ENCODE measurements around the gene SH2D3C.

The SH2D3C gene

DNA sequence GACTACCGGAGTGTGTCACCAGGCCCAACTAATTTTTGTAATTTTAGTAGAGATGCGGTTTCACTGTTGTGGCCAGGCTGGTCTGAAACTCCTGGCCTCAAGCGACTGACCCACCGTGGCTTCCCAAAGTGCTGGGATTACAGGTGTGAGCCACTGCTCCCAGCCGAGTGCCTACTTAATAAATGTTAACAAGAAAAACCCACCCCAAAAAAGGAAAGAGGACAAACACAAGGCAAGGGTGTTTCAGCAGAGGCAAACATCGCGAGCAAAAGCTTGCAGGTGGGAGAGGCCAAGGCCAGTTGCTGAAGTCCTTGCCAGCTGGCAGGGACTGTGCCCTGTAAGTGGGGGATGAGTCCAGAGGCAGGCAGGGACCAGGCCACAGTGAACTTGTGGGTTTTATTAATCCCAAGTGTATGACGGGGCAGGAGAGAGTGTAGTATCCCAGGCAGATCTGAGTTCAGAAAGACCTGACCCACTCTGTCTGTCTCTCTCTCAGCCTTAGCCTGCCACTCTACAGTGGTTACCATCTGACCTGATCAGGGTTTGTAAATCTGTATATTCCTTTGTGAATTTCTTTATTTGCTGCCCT lies 17.9 kb upstream of the SH2D3C start:
- no peaks in the 10 kb centered on the region for H3K36me3 Mint-ChIP-seq
- peak overlapping the region; percentile 83 for H3K27ac Mint-ChIP-seq
- peaks cover 31% of the 10 kb centered on the region for H3K4me1 Mint-ChIP-seq (ENCODE audit: low read depth)
- H3K9me3 Mint-ChIP-seq (ENCODE audit: low read depth), result no peaks in the 10 kb centered on the region
- peak overlapping the region; percentile 61 for H3K4me3 Mint-ChIP-seq
- no peaks in the 10 kb centered on the region for H3K27me3 Mint-ChIP-seq

DNA sequence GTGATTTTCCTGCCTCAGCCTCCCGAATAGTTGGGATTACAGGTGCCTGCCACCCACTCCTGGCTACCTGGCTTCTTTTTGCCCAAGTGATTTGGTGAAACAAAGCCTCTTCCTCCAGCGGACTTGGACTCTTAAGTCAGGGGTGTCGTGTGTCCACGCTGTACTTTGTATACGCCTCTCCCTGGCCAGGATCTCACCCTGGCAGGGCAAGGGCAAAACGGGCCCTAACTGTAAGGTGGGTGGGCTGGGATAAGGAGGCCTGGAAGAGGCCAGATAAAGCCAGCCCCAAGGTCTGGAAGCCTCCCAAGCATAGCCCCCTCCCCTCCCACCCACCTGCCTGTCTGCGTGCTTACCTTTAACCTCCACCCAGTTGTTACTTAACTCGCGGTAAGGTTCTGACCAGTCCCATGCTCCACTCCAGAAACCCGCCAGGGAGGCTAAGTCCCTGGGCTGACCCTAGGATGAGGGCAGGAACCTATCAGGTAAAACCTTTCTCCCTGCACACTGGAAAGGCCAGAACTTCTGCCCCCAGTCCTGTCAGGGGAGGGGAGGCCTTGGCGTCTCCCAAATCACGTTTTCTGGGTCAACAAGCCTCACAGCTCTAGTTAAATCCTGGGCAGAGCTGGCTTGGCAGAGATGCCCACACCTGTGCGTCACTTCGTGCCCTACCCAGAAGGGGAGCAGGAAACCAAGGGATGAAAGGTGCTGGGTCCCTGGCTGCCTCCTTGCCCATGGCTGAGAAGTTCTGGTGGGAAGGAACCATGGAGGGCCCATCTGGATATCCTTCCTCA lies 15.7 kb upstream of the SH2D3C start:
- Mint-ChIP-seq H3K9me3 (ENCODE audit: low read depth) (no peaks in the 10 kb centered on the region), H3K27me3 (no peaks in the 10 kb centered on the region), H3K4me1 (ENCODE audit: low read depth) (peaks cover 37% of the 10 kb centered on the region), H3K27ac (no peak overlapping the region), H3K36me3 (peaks cover 2% of the 10 kb centered on the region), H3K4me3 (no peak overlapping the region)

DNA sequence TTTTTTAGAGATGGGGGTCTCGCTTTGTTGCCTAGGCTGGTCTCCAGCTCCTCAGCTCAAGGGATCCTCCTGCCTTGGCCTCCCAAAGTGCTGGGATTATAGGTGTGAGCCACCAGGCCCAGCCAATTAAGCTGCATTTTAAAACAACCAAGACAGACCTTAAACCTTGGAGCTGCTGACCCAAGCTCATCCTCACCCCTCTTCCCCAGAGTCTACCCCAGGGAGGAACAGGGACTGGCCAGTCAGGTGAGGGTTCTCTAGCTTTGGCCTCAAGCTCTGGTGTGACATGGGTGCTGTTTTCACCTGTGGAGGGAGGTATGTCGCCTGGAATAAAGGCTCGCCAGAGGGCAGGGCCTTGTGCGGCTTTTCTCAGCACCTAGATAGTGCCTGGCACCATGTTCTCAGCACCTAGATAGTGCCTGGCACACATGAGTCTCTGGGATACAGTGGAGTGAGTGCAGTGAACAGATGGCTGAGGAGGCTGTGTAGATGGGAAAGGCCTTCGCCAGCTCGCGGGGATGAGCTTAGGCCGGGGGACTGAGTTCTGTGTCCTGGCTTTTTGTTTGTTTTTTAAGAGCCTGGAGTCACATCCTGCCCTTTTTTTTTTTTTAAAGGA lies 14.7 kb upstream of the SH2D3C start:
- Mint-ChIP-seq H3K4me3 (no peak overlapping the region), H3K36me3 (peaks cover 2% of the 10 kb centered on the region), H3K4me1 (ENCODE audit: low read depth) (peaks cover 45% of the 10 kb centered on the region), H3K27ac (peak overlapping the region; percentile 24), H3K27me3 (no peaks in the 10 kb centered on the region), H3K9me3 (ENCODE audit: low read depth) (no peaks in the 10 kb centered on the region)

DNA sequence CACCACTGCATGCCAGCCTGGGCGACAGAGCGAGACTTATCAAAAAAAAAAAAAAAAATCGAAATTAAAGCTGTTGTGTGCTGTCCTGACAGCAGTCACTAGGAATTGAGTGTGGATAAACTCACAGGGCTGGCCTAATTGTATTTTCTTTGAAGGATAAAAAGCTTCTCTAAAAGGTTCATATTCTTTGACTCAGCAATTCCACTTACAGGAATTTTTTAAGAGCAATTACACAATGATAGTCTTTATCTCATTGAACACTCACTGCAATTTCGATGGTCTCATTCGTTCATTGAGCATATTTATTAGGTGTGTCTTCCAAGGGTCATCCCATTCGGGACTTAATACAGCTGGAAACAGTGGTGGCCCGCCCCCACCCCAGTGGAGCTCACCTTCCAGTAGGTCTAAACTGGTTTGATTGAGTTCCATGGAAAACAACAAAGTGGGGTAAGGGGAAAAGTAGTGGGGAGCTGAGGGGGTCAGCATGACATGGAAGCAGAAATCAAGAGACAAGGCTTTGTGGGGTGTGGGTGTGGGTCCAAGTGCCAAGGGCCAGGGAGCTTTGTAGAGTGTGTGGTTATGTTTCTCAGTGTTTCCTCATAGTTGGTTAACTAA lies 14.1 kb upstream of the SH2D3C start:
- peaks cover 44% of the 10 kb centered on the region for H3K4me1 Mint-ChIP-seq (ENCODE audit: low read depth)
- peaks cover 2% of the 10 kb centered on the region for H3K36me3 Mint-ChIP-seq
- no peaks in the 10 kb centered on the region for H3K27me3 Mint-ChIP-seq
- peak overlapping the region; percentile 18 for H3K27ac Mint-ChIP-seq
- no peak overlapping the region for H3K4me3 Mint-ChIP-seq
- no peaks in the 10 kb centered on the region for H3K9me3 Mint-ChIP-seq (ENCODE audit: low read depth)

DNA sequence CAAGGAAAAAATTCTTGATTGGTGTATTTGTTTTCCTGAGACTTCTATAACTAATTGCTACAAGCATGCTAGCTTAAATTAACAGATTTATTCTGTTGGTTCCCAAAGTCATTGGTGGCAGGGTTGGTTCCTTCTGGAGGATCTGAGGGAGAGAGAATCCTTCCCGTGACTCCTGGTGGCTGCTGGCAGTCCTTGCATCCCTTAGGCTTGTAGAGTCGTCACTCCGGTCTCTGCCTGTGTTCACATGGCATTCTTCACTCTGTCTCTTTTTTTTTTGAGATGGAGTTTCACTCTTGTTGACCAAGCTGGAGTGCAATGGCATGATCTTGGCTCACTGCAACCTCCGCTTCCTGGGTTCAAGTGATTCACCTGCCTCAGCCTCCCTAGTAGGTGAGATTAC lies 12.6 kb upstream of the SH2D3C start:
- Mint-ChIP-seq H3K4me1 (ENCODE audit: low read depth) (peaks cover 42% of the 10 kb centered on the region), H3K36me3 (peaks cover 2% of the 10 kb centered on the region), H3K27me3 (no peaks in the 10 kb centered on the region), H3K9me3 (ENCODE audit: low read depth) (no peaks in the 10 kb centered on the region), H3K4me3 (no peak overlapping the region), H3K27ac (no peak overlapping the region)

DNA sequence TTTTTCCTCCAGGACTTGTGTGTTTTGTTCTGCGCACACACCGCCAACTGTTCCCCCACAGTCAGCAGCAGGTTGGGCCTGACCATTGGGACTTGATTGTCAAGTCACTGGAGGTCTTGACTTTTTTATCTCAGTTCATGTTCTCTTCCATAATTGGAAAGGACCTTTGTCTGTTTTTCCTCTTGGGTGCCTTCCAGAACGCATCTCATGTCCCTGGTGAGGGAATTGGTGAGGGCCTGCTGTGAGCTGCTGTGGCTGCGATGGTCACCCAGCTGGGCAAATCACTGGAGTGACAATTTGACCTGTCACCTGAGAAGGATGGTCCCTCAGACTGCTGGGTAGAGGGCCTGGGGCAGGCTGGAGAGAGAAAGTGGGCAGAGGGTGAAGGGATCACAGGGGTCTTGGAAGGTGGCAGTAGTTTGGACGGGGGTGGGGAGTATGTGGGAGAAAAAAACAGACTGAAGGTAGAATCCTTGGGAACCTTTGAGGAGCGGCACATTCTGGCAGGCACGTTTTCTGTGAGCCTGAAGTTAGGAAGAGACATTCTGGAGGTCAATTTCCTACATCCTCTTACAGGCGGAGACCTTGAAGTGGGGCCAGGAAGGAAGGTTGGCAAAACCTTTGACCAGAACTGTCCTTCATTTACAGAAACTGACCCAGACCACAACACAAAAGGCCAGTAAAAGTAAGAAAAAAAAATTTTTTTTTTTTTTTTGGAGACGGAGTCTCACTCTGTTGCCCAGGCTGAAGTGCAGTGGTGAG lies 11.8 kb upstream of the SH2D3C start:
- peak overlapping the region; percentile 46 for H3K27ac Mint-ChIP-seq
- H3K27me3 Mint-ChIP-seq, result no peaks in the 10 kb centered on the region
- H3K36me3 Mint-ChIP-seq, result peaks cover 2% of the 10 kb centered on the region
- H3K9me3 Mint-ChIP-seq (ENCODE audit: low read depth), result no peaks in the 10 kb centered on the region
- peaks cover 39% of the 10 kb centered on the region for H3K4me1 Mint-ChIP-seq (ENCODE audit: low read depth)
- H3K4me3 Mint-ChIP-seq, result no peak overlapping the region

DNA sequence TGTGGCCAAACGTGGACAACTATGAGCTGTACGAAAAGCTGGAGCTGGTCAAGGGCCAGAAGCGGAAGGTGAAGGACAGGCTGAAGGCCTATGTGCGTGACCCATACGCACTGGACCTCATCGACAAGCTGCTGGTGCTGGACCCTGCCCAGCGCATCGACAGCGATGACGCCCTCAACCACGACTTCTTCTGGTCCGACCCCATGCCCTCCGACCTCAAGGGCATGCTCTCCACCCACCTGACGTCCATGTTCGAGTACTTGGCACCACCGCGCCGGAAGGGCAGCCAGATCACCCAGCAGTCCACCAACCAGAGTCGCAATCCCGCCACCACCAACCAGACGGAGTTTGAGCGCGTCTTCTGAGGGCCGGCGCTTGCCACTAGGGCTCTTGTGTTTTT lies 10.7 kb upstream of the SH2D3C start:
- Mint-ChIP-seq H3K4me3 (peak overlapping the region; percentile 60), H3K27me3 (no peaks in the 10 kb centered on the region), H3K36me3 (peaks cover 2% of the 10 kb centered on the region), H3K4me1 (ENCODE audit: low read depth) (peaks cover 46% of the 10 kb centered on the region), H3K27ac (no peak overlapping the region), H3K9me3 (ENCODE audit: low read depth) (no peaks in the 10 kb centered on the region)

DNA sequence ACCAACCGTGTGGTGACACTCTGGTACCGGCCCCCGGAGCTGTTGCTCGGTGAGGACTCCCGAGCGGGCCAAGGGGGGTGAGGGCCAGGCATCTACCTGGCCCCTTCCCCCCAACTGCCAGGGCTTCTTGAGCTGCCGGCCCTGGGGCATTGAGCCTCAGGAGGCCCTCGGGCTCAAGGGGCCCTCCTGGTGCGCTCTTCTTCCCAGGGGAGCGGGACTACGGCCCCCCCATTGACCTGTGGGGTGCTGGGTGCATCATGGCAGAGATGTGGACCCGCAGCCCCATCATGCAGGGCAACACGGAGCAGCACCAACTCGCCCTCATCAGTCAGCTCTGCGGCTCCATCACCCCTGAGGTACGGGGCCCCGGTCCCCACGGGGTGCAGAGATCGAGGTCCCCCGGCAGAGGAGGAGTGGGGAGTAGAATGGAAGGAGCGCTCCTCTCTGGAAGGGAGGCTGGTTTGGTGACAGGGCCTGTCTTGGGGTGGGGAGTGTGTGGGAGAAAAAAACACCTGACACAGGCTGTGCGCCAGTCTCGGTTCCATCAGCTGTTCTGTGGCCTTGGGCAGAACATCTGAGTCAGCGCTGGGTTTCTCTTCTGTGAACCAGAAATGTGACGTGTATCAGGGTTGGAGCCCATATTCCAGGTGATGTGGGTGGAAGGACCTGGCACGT lies 10.0 kb upstream of the SH2D3C start:
- peaks cover 53% of the 10 kb centered on the region for H3K4me1 Mint-ChIP-seq (ENCODE audit: low read depth)
- H3K27me3 Mint-ChIP-seq, result no peaks in the 10 kb centered on the region
- no peaks in the 10 kb centered on the region for H3K9me3 Mint-ChIP-seq (ENCODE audit: low read depth)
- no peak overlapping the region for H3K27ac Mint-ChIP-seq
- peaks cover 2% of the 10 kb centered on the region for H3K36me3 Mint-ChIP-seq
- H3K4me3 Mint-ChIP-seq, result peak overlapping the region; percentile 94

DNA sequence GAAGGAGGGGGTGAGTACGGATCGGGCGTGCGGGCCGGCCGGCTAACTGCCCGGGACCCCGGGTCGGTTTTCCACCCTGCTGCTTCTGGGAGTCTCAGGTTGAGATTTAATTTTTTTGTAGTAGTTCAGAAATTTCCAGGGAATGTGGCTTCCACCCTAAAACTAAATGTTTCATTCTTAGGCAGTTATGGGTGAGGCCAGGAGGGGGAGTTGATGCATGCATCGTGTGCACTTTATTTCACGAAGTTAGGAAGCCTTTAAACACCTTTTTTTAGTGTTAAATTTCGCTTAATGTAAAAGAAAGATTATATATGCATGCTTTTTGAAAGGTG lies 8.3 kb upstream of the SH2D3C start:
- peak overlapping the region; percentile 84 for H3K27ac Mint-ChIP-seq
- H3K4me1 Mint-ChIP-seq (ENCODE audit: low read depth), result peaks cover 59% of the 10 kb centered on the region
- H3K27me3 Mint-ChIP-seq, result no peaks in the 10 kb centered on the region
- H3K36me3 Mint-ChIP-seq, result peaks cover 2% of the 10 kb centered on the region
- H3K4me3 Mint-ChIP-seq, result peak overlapping the region; percentile 94
- H3K9me3 Mint-ChIP-seq (ENCODE audit: low read depth), result no peaks in the 10 kb centered on the region

DNA sequence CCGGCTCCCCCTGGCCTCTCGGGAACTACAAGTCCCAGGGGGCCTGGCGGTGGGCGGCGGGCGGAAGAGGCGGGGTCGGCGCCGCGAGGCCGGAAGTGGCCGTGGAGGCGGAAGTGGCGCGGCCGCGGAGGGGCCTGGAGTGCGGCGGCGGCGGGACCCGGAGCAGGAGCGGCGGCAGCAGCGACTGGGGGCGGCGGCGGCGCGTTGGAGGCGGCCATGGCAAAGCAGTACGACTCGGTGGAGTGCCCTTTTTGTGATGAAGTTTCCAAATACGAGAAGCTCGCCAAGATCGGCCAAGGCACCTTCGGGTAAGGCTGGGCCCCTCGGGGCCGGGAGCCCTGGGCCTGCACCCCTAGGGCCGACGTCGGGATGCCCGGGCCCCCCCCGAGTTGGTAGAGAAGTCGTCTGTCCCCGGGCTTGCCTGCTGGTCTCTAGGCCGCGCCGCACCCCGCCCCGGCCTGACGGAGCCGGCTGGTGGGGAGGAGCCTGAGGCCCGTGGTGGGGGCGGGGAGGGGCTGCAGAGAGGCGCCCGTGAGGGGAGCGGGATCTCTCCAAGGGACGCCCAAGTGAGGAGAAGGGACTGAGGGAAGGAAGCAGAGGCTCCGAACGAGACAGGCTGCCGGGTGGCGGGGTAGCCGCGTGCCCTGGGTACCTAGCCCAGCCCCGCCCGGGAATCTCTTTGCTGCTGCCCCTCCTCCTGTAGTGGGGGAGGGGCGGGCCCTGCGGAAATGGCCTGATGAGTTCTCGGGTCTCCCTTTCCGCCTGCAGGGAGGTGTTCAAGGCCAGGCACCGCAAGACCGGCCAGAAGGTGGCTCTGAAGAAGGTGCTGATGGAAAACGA lies 7.7 kb upstream of the SH2D3C start, which contains the start of gene CDK9:
CDK9 (plus strand) TSS at position 102 of the 840 bp plus-strand sequence; CDS start at position 217, 115 bp downstream.
- Mint-ChIP-seq H3K9me3 (ENCODE audit: low read depth) (no peaks in the 10 kb centered on the region), H3K27me3 (no peaks in the 10 kb centered on the region), H3K4me1 (ENCODE audit: low read depth) (peaks cover 65% of the 10 kb centered on the region), H3K4me3 (peak within 1 kb of the TSS; percentile 94), H3K27ac (peak within 1 kb of the TSS; percentile 84), H3K36me3 (peaks cover 2% of the 10 kb centered on the region)

DNA sequence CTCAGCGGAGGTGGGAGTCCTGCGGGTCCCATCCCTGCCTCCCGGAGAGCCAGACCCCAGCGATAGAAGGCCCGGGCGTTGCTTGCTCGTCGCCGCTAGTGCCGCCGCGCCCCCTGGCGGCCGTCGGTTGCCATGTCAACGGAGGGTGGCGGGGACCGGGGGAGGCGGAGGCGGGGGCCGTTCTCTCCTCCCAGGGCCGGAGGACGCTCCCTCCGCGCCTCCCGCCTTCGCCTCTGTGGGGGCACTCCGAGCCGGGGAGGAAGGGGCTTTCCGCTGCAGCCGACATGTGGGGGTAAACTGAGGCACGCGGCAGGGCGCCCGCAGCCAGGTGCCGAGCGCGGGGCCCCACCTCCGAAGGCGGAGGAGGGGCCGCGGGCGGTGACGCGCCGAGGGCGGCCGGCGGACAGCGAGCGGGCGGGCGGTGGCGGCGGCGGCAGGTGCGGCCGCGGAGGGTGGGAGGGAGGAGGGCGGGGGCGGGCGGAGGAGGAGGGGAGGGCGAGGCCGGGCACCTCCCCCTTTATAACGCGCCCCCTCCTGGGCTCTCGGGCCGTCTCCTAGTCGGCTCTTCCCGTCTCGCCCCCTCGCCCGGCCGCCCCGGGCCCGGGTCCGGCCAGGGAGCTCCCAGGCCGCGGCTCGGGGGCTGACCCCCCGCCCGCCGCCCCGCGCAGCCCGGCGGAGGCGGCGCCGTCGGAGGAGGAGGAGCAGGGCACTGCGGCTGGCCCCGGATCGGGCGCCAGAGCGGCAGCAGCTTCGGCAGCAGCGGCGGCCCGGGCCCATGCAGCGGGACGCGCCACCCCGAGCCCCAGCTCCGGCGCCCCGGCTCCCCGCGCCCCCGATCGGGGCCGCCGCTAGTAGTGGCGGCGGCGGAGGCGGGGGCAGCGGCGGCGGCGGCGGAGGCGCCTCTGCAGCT lies 6.8 kb upstream of the SH2D3C start:
- no peaks in the 10 kb centered on the region for H3K9me3 Mint-ChIP-seq (ENCODE audit: low read depth)
- H3K4me3 Mint-ChIP-seq, result peak overlapping the region; percentile 79
- peaks cover 67% of the 10 kb centered on the region for H3K4me1 Mint-ChIP-seq (ENCODE audit: low read depth)
- no peaks in the 10 kb centered on the region for H3K27me3 Mint-ChIP-seq
- peaks cover 2% of the 10 kb centered on the region for H3K36me3 Mint-ChIP-seq
- peak overlapping the region; percentile 83 for H3K27ac Mint-ChIP-seq

DNA sequence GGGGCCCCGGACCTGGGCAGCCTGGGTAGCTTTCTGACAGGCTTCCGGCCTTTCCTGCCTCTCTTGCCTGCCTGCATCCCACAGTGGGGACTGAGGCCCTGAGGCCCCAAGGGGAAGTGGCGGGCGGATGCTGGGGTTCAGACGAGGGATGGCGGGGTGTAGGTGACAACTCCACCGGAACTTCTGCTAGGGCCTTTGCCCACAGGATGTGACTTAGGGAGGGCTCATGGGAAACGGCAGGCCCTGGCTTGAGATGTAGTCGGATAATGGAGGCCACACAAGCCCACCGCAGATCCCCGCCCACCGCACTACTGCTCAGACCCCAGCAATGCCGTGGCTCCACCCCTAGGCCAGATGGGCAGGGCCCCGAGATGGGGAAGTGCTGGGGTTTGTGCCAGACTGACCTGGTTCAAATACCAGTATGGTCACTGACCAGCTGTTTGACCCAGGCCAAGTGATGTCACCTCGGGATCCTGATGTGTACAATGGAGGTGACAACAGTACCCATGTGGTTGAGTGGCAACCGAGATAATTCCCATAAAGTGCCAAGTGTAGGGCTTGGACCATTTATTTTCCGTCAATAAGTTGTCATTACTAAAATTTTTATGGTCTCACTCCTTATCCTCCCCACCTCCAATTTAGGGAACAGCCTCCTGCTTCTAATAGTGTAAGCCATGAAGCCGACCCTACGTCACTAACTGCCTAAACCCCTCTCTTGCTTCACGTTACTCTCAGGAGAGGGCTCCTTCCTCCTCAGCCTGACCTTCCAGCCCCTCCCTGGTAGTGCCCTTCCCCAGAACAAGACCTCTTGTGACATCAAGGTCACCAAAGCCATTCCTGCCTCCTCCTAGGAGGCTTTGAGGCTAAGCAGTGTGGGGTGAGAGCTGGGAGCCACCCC lies 4.9 kb upstream of the SH2D3C start:
- Mint-ChIP-seq H3K27ac (peak overlapping the region; percentile 96), H3K36me3 (no peaks in the 10 kb centered on the region), H3K4me1 (ENCODE audit: low read depth) (peaks cover 67% of the 10 kb centered on the region), H3K27me3 (no peaks in the 10 kb centered on the region), H3K4me3 (peak overlapping the region; percentile 79), H3K9me3 (ENCODE audit: low read depth) (no peaks in the 10 kb centered on the region)
